ENCODE measurements around the gene SYCP2L. TPM values are rescaled to one million over a fixed set of nuclear protein-coding genes. Genes with fewer than 3 reads are reported as not detected.

The SYCP2L gene
- polyA plus RNA-seq, 1 of the 3 experiments (the other 2 are of a cell fraction): 0.82 TPM

GRCh38 chr6:10837622-10837994 lies 49.2 kb upstream of the SYCP2L start:
- Histone ChIP-seq H3F3A (replicated peaks; ENCODE audit: insufficient read depth) (no peaks in the 10 kb centered on the region), H3K27me3 (ENCODE audit: insufficient read depth) (peaks cover 14% of the 10 kb centered on the region; the same call in 1 of the 2 replicates), H3K36me3 (replicated peaks in 1 of 2; ENCODE audit: control insufficient read depth in 1 of 2, insufficient read depth in 2 of 2, low read length in 1 of 2) (no peaks in the 10 kb centered on the region), H4K20me1 (ENCODE audit: insufficient read depth) (no peaks in the 10 kb centered on the region), H2AFZ (ENCODE audit: low read depth) (peak overlapping the region; percentile 80), H3K9ac (peak overlapping the region; percentile 66), H3K9me3 (no peaks in the 10 kb centered on the region), H3K79me2 (ENCODE audit: insufficient read depth) (no peaks in the 10 kb centered on the region), H3K4me3 (ENCODE audit: low read depth in 2 of 2, low read length in 1 of 2) (peak overlapping the region; percentile 76 to 84), H3K4me2 (peak overlapping the region; percentile 97), H3K4me1 (ENCODE audit: control insufficient read depth in 1 of 2, insufficient read depth in 2 of 2, low read depth in 1 of 2, low read length in 1 of 2) (peaks cover 4 to 8% of the 10 kb centered on the region in 2 experiments; a peak in 1 of 4 replicates), H3K9me2 (no peaks in the 10 kb centered on the region), H3K27ac (ENCODE audit: low read depth in 2 of 2, low read length in 1 of 2) (peak overlapping the region in 1 of 2 experiments; percentile 39; a peak in 1 of 4 replicates)
- DNase-seq: no peak
- WGBS (ENCODE audit: low lambda C conversion rate): under 1% methylated on average over 22 of the region's 22 CpGs
- POLR2A ChIA-PET: no interaction called here
- CTCF ChIA-PET: interaction anchor here (0.8 kb wide), 1 partner anchor 49 kb away, joined by 3 read pairs; the partner anchor contains the start of gene SYCP2L
- TF ChIP-seq EP300 (IDR thresholded peaks at IDR 0.05; ENCODE audit: borderline replicate concordance in 1 of 2, low read depth in 1 of 2, low read length in 1 of 2) (no peak), MXI1 (IDR thresholded peaks at IDR 0.05; ENCODE audit: low read depth, low read length) (peak; percentile 58; the same call in 1 of the 2 replicates)

DNA sequence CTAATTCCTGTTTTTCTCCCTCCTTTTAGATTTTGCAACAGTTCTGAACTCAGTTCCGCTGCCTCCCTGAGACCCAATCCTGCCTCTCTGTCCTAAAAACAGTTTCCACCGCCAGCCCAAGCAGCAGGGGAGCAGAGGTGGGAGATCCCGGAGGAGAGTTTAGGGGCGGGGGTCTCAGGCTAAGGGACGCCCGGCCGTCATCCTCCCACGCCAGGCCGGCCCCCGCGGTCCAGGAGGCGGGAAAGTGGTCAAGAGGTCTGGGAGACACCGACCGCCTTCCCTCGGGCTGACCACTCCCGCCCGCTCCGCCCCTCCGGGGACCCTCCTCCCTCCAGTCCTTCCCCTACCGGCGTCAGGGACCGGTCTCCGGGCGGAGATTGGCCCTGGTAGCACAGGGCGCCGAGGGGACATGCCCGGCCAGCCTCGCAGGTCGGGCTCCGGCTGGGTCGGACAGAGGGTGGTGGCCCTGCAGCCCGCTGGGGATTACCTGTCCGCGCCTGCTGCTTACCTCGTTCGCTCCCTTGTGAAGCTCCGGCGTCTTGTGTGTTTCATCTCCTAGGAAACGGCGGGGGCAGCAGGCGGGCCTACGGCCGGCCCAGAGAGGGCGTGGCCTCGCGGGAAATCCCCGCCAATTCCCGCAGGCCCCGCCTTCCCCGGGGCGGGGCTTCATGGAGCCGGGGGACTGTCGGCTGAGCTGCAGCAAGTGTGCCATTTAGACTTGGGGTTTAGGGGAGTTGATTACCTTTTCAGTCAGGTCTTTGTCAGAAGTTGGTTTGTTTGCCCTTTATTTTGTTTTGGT lies 48.7 kb upstream of the SYCP2L start, which contains the start of gene MAK:
TSS of gene MAK (minus strand) at position 545 of the 799 bp plus-strand sequence. CDS start 7,891 bp downstream, outside the sequence.
- peak within 1 kb of the TSS in 1 of 2 experiments; percentile 39; a peak in 1 of 4 replicates for H3K27ac ChIP-seq (ENCODE audit: low read depth in 2 of 2, low read length in 1 of 2)
- H3F3A ChIP-seq (replicated peaks; ENCODE audit: insufficient read depth): no peaks in the 10 kb centered on the region
- peak within 1 kb of the TSS; percentile 97 for H3K4me2 ChIP-seq
- H4K20me1 ChIP-seq (ENCODE audit: insufficient read depth): no peaks in the 10 kb centered on the region
- H3K27me3 ChIP-seq (ENCODE audit: insufficient read depth): peaks cover 14% of the 10 kb centered on the region; the same call in 1 of the 2 replicates
- H3K4me1 ChIP-seq (ENCODE audit: control insufficient read depth in 1 of 2, insufficient read depth in 2 of 2, low read depth in 1 of 2, low read length in 1 of 2): peaks cover 4 to 8% of the 10 kb centered on the region in 2 experiments; a peak in 1 of 4 replicates
- ChIA-PET CTCF (interaction anchor here (1.0 kb wide), 1 partner anchor 36 kb away, joined by 3 read pairs; no protein-coding TSS in a partner anchor), POLR2A (no interaction called here)
- H3K9me3 ChIP-seq: no peaks in the 10 kb centered on the region
- 3% methylated on average over 8 of the region's 53 CpGs for WGBS (ENCODE audit: low lambda C conversion rate)
- H3K9ac ChIP-seq: peak within 1 kb of the TSS; percentile 66
- peak within 1 kb of the TSS; percentile 76 to 84 for H3K4me3 ChIP-seq (ENCODE audit: low read depth in 2 of 2, low read length in 1 of 2)
- H3K9me2 ChIP-seq: no peaks in the 10 kb centered on the region
- peak; percentile 97 for DNase-seq
- peak within 1 kb of the TSS; percentile 80 for H2AFZ ChIP-seq (ENCODE audit: low read depth)
- no peaks in the 10 kb centered on the region for H3K79me2 ChIP-seq (ENCODE audit: insufficient read depth)
- H3K36me3 ChIP-seq (replicated peaks in 1 of 2; ENCODE audit: control insufficient read depth in 1 of 2, insufficient read depth in 2 of 2, low read length in 1 of 2): no peaks in the 10 kb centered on the region
- TF ChIP-seq SMC3 (IDR thresholded peaks at IDR 0.05; ENCODE audit: low read depth, low read length) (no peak), RFX5 (IDR thresholded peaks at IDR 0.05; ENCODE audit: low read length) (0 out of 2 replicates have a peak, but pooled peaks have one; percentile 36), GABPA (IDR thresholded peaks at IDR 0.05; ENCODE audit: low read depth) (no peak), TEAD4 (IDR thresholded peaks at IDR 0.05; ENCODE audit: borderline replicate concordance, insufficient read depth) (no peak), EP300 (IDR thresholded peaks at IDR 0.05; ENCODE audit: borderline replicate concordance in 1 of 2, low read depth in 1 of 2, low read length in 1 of 2) (no peak), SIN3A (IDR thresholded peaks at IDR 0.05; ENCODE audit: borderline replicate concordance, low read depth, low read length) (0 out of 2 replicates have a peak, but pooled peaks have one; percentile 34), EZH2phosphoT487 (IDR thresholded peaks at IDR 0.05; ENCODE audit: borderline replicate concordance, low read depth) (no peak), TCF12 (IDR thresholded peaks at IDR 0.05) (no peak), RCOR1 (IDR thresholded peaks at IDR 0.05; ENCODE audit: low read length) (no peak), POLR2AphosphoS5 (IDR thresholded peaks at IDR 0.05; ENCODE audit: low read depth, low read length) (no peak), MEF2A (IDR thresholded peaks at IDR 0.05; ENCODE audit: borderline replicate concordance, low read depth) (no peak), NRF1 (IDR thresholded peaks at IDR 0.05; ENCODE audit: low read depth, low read length) (no peak), MXI1 (IDR thresholded peaks at IDR 0.05; ENCODE audit: low read depth, low read length) (peak; percentile 71; the same call in 1 of the 2 replicates), PBX3 (IDR thresholded peaks at IDR 0.05) (no peak), IRF3 (IDR thresholded peaks at IDR 0.05; ENCODE audit: low read depth, low read length) (no peak), CHD2 (IDR thresholded peaks at IDR 0.05; ENCODE audit: low read length, partially characterized antibody) (peak; percentile 24), TAF1 (IDR thresholded peaks at IDR 0.05; ENCODE audit: borderline replicate concordance, low read depth, low read length) (no peak)
- TF ChIP-seq, protein P1, sequence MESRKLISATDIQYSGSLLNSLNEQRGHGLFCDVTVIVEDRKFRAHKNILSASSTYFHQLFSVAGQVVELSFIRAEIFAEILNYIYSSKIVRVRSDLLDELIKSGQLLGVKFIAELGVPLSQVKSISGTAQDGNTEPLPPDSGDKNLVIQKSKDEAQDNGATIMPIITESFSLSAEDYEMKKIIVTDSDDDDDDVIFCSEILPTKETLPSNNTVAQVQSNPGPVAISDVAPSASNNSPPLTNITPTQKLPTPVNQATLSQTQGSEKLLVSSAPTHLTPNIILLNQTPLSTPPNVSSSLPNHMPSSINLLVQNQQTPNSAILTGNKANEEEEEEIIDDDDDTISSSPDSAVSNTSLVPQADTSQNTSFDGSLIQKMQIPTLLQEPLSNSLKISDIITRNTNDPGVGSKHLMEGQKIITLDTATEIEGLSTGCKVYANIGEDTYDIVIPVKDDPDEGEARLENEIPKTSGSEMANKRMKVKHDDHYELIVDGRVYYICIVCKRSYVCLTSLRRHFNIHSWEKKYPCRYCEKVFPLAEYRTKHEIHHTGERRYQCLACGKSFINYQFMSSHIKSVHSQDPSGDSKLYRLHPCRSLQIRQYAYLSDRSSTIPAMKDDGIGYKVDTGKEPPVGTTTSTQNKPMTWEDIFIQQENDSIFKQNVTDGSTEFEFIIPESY (IDR thresholded peaks at IDR 0.05; ENCODE audit: borderline replicate concordance, low read depth): no peak
- TF ChIP-seq, protein P2, sequence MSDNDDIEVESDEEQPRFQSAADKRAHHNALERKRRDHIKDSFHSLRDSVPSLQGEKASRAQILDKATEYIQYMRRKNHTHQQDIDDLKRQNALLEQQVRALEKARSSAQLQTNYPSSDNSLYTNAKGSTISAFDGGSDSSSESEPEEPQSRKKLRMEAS (IDR thresholded peaks at IDR 0.05; ENCODE audit: low read depth): no peak
- TF ChIP-seq, protein P3, sequence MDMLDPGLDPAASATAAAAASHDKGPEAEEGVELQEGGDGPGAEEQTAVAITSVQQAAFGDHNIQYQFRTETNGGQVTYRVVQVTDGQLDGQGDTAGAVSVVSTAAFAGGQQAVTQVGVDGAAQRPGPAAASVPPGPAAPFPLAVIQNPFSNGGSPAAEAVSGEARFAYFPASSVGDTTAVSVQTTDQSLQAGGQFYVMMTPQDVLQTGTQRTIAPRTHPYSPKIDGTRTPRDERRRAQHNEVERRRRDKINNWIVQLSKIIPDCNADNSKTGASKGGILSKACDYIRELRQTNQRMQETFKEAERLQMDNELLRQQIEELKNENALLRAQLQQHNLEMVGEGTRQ (IDR thresholded peaks at IDR 0.05; ENCODE audit: borderline replicate concordance, low read depth, low read length): no peak

All from SK-N-SH (cell line).